OCI-LY3 (cell line): ENCODE data around the gene GPAM.

Experiments
- CTCF ChIP-seq: fragments of 200-600, 300-600 bp; sonication (generic); IDR thresholded peaks from 2 replicates; pipeline ENCODE4 v1.5.1; 2014; ENCODE audit warnings: antibody characterized with exemption, low read length, low read depth
- EZH2phosphoT487 ChIP-seq: fragments of 200-600 bp; shearing (Covaris generic); IDR thresholded peaks from 2 replicates; pipeline ENCODE4 v1.6.1; 2018; ENCODE audit warnings: antibody characterized with exemption, mixed run types, low read depth

DNA sequence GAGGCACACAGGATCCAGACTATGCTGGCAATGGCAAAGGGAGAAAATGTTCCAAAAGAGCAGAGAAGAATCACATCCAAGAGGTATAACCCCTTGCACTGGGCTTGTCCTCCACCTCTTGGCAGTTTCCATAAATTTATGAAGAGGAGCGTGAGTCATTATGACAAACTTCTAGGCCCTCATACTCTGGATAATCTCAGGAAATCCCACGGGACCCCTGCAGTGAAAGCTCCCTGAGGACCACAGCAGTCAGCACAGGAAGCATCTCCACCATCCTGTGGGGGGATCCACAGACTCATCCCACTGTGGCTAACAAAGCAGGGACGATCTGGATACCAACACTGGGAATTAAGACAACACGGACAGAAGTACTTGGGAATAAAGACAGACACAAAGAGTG, 30.3 kb upstream of the GPAM start:
- TF ChIP-seq EZH2phosphoT487 = no peak
- TF ChIP-seq CTCF = no peak
